Stimulated activated naive CD4-positive, alpha-beta T cell treated with Interleukin-2 at 50 U/mL for 16 hours (primary cell): ENCODE data around the gene ANO6.
A peak's percentile ranks its signal among the peaks of the same experiment; 100 is the strongest.

Experiments used
- DNase-seq: peaks from one replicate; lab custom pipeline; 2025; lab: John Stamatoyannopoulos, UW

ANO6 gene

DNA sequence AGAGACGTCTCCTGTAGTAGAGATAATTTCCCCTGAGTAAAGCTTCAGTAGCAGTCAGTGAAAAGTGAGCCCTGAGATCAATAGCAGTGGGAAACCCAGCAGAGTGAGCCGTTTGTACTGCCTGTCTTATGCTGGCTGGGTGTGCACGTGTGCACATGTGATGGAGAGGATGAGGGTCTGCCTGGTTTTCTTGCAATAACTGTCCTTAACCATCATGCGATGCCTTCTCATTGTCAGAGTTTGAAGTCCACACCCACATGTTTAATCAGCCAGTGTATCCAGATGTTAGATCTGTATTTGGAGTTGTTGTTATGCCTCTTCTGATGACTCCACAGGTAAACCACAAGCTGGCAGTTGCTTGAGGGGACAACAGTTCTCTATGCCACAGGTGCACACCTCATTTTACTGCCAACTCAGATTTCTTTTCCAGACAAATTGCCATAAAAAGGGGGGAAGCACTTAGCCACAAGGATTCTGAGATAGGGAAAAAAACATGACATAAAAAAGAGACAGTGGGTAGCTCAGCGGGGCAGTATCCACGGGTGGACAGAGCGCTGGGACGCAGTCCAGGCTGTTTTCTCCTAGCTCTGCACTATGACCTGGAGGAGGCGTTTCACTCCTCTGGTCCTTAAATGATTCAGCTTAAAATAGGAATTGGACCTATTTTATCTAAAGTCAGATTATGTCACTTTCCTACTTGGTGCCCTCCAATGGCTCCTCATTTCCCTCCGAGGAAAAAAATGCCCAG, 192.3 kb downstream of the ANO6 start:
- no peak for DNase-seq

GRCh38 chr12:45408729-45409114, 192.8 kb downstream of the ANO6 start:
- DNase-seq = no peak

- DNase-seq = no peak
Measured at GRCh38 chr12:45409966-45410365, 194.1 kb downstream of the ANO6 start.

- no peak for DNase-seq
Measured at GRCh38 chr12:45411626-45412025, 195.7 kb downstream of the ANO6 start.

DNA sequence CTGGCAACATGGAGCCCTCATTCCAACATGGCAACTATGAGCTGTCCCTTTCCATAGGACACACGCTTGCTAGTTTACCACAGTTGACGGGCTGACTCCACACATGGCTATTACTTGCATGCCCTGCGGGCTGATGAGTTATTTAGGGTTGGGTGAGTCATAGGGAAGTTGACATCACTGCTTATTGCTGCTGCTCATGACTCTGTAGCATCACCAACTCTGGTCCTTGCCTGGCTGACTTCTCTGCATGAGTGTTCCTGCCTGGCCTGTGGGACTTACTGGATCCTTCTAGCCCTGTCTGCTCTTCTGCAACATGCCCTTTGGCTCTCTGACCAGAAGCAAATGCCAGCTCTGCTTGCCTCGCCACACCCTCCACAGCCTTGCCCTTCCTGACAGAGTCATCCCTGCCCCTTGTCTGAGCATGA, 199.5 kb downstream of the ANO6 start:
- DNase-seq = peak; percentile 1

DNA sequence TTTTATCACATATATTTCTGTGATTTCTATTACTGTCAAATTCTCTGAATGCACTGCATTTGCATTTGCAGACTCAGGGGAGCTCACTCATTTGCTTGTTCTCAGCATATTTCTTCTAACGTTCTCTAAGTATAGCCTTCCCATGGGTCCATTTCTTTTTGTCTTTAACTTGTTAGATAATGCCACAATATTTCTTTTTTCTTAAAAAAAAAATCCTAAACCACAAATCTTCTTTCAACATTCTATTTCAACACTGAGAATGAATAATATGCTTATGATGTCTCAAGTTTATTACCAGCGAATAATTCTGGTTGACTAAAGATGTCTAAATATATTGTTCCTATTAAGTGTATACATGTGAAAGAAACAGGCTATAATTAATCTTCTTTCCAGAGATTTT, 200.2 kb downstream of the ANO6 start:
- DNase-seq = no peak

GRCh38 chr12:45418520-45418919, 202.6 kb downstream of the ANO6 start:
- no peak for DNase-seq

GRCh38 chr12:45419317-45419814, 203.5 kb downstream of the ANO6 start:
- no peak for DNase-seq

DNA sequence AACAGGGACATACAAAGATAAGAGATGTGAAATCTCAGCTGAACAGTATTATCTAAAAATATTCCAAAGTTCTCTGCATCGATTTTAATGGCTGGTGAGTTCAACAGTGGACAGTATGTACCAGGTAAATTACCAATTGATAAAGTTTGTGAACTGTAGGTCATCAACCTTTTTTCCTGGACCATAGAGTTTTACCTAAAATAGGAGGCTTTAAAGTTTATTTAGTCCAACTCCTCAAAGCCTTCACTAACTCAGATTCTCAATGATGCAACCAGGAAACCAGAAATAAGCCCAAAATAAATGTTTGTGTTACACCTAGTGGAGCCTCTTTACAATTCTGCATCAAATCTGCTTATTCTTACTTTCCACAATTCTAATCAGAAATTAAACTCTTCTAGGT, 205.8 kb downstream of the ANO6 start:
- no peak for DNase-seq

DNA sequence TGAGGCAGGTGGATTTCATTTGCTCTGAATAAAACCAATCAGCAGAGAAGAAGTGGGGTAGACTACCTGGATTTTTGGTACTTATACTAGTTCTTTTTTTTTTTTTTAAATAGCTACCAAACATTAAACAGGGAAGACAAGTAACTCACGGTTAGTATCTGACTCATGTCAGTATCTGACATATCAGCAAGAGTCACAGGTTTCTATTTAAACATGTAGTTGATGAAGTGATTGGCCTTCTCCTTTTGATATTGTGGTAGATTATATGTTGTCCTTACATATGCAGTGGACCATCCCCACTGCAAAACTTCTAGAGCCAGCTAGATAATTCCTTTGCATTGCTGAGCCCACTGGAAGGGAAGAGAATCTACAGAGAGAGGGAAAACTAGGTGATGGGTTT, 208.0 kb downstream of the ANO6 start:
- no peak for DNase-seq

GRCh38 chr12:45425426-45425825, 209.5 kb downstream of the ANO6 start:
- no peak for DNase-seq

- DNase-seq = no peak
Measured at GRCh38 chr12:45426294-45426693, 210.4 kb downstream of the ANO6 start.

GRCh38 chr12:45427042-45427441, 211.1 kb downstream of the ANO6 start:
- no peak for DNase-seq

DNA sequence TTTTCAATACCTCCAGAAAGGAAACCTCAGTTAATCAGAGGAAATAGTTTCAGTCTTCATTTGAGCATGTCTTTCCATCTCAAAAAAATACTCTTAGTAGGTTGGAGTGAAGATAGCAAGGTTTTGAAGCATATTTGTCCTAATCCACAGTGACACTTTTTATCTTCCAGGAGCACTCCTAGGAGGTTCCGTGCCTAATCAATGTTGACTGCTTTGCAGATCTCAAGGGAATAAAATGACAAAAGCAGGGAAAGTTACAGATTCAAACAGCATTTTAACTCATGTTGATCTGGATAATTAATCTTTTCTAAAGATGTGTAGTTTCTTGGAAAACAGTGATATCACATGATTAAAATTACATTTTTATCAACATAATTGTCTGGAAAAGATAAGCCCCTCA, 213.9 kb downstream of the ANO6 start:
- no peak for DNase-seq

DNA sequence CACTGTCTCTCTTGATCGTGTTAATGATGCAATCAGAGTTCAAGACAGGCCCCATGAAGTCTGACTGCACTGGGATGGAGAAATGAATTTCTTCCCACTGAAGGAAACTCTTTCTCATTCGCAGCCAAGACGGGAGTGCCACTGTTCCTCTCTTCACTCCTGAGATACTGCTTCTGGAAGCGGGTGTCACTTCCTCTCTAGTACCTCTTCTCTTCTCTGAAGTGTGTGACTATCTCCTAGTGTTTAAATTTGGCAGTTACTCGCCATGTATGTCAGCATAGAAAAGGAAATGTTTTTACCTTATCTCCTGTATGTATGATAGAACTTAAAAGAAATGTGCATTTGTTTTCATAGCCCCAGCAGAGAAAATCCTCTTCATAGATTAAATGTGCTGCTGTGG, 215.2 kb downstream of the ANO6 start:
- DNase-seq = no peak

GRCh38 chr12:45432710-45433109, 216.8 kb downstream of the ANO6 start:
- DNase-seq = no peak

DNA sequence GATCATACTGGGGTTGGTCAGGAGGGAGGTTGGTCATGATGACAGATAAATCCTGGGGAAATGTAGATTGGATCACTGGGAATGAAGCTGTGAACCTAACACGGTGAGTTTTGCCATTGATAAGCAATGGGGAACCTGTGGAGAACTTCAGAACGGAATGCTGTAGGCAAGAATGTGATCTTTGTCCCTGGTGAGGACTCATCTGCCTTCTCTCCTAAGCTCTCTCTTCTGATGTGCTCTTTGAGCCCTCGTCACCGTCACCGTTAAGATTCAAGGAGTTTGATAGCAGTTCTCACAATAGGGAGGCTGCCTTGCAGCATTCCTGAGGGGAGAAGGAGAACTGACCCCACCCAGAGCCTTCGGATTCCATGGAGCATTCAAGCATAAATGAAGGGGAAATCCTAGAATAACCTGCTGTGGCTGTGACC, 217.6 kb downstream of the ANO6 start:
- DNase-seq = no peak

DNA sequence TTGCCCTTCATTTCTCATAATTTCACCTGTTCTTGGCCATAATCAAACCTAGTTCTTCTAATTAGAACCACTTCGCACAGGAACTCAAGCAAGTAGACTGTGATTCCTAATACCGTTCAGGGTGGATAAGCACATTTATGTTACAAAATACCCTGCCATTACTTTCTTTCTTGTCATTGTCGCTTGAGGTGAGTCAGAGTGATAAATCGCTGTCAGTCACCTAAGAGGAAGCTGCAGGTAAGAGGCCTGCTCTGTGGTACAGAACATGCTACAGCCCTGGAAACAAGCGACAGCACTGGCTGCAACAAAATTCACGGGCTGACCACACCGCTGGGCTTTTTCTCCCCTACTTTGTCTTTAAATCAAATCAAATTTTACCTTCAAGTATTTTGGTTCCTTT, 218.2 kb downstream of the ANO6 start:
- no peak for DNase-seq

DNA sequence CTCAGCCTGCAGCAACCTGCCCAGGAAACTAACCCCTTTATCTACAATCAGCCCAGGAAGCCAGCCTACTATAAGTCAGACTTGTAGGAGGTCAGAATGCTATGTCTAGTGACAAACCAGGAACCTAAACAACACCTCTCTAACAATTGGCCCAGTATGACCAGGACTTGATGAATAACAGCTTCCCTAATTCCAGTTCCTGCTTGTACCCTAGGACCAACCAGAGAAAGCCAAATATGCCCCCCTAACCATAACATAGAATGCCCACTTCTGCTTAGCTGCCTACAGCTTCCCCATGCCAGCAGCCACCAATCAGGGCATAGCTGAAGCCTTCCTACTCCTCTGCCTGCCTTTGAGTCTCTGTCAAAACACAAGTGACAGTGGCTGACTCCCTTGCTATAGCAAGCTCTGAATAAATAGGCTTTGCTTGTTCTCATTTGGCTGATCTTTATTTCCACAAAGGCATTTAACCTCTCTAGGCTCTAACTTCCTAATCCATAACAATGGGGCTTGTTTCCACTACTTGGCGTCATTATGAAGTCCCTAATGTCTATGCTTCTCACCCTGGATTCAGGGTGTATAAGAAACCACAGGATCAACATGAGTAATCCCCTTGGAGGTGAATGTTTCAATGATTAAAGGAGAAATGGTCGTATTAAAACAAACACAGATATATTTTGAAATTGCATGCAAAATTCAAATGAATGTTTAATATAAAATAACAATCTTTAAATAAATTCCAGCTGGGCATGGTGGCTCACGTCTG, 220.2 kb downstream of the ANO6 start:
- DNase-seq = no peak

DNA sequence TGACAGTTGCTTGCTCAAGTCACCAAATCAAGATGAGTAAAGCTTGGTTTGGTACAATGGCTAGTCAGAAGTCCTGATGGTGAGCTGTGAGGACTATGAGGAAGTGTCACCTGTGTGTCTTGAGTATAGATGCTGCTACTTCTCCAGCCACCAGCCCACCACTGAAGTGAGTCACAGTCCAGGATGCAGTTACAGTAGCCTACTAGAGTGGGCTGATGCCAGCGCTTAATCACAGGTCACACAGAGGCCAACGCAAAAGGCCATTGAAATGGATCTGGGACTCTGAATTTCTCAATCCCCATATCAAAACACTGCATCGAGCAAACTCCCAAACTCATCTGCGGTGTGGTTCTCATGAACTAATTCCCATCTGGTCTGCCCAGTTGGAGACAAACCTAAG, 223.1 kb downstream of the ANO6 start:
- no peak for DNase-seq

DNA sequence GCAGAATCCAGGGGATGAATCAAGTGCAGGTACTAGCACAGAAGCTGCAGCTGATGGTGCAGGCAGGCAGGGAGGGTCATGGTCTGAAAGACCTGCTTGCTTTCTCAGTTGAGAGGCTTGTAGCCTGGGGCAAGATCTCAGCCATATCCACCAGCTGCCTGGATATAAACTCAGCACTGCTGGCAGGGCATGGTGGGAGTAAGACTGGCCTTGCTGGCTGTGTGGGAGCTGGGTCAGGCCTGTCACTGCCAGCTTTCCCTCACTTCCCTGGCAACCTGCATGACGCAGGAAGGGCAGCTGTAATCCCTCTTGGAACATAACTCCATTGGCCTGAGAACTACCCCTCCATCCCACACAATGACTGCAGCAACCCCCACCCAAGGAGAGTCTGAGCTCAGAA, 230.1 kb downstream of the ANO6 start:
- no peak for DNase-seq

DNA sequence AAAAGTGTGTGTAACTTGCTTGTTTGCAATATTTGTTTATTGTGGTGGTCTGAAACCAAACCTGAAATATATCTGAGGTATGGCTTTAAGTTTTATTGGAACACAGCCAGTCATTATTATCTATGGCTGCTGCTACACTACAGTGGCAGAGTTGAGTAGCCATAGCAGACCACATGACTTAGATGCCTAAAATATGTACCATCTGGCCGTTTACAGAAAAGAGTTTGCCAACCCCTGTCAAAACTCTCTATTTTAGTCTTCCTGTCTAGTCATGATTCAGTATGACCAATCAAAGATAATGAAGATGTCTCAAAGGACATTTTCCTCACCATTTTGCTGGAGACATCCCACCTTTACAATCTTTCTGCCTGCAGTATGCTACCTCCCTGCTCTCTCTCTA, 242.3 kb downstream of the ANO6 start:
- no peak for DNase-seq
